NK-92 (cell line): Measurements from ENCODE around the gene CYP2R1.

Experiments used
- DNase-seq: peaks from one replicate; lab custom pipeline; 2025; ENCODE audit not compliant: unreplicated experiment; lab: John Stamatoyannopoulos, UW

Gene CYP2R1

GRCh38 chr11:14892036-14892556 is at the start of gene CYP2R1:
Gene CYP2R1, minus strand, starts transcription at chr11:14892231. Its CDS starts 26 bp downstream, at chr11:14892205.
- peak; percentile 49 for DNase-seq

- DNase-seq, result no peak
These were observed 46.9 kb upstream of the CYP2R1 start for GRCh38 chr11:14938936-14939335.

DNA sequence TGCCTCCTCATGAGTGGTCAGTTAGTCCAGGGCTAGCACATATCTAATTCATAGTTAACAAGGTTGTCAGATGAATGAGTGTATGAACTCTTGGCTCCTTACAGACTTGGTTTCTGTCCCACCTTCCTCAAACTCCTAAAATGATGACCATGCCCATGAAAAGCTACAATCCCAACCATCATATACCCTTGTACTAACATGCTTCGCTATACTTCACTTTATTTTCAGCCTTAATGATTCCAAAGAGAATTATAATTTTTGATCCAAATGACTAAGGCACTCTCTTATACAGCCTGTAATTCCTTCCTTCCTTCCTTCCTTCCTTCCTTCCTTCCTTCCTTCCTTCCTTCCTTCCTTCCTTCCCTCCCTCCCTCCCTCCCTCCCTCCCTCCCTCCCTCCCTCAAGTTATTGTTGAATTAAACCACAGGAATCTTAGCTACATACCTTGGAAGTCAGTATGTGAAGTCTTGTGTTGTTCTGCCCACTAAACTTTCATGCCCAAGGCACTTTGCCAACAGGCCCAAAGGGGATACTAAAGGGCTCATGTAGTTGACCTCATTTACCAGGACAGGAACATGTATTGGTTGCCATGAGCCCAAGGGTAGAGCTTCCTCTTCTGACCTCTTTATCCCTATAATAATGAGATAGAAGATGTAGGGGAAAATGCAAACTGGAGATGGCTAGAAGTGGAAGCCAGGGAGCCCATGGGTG is 42.8 kb upstream of the CYP2R1 start:
- no peak for DNase-seq

- no peak for DNase-seq
These were observed 40.4 kb upstream of the CYP2R1 start for GRCh38 chr11:14932447-14932846.

- DNase-seq, result no peak
These were observed 38.3 kb upstream of the CYP2R1 start for GRCh38 chr11:14930369-14930768.

GRCh38 chr11:14927146-14927545 is 35.1 kb upstream of the CYP2R1 start:
- no peak for DNase-seq

- DNase-seq, result no peak
These were observed 32.3 kb upstream of the CYP2R1 start for GRCh38 chr11:14924318-14924717.

- DNase-seq, result no peak
These were observed 24.4 kb upstream of the CYP2R1 start for GRCh38 chr11:14916403-14916802.

GRCh38 chr11:14914536-14914935 is 22.5 kb upstream of the CYP2R1 start:
- no peak for DNase-seq

GRCh38 chr11:14908214-14908880 is 16.3 kb upstream of the CYP2R1 start:
- DNase-seq, result no peak

- DNase-seq, result peak; percentile 8
These were observed 15.6 kb upstream of the CYP2R1 start for GRCh38 chr11:14907411-14908213.

DNA sequence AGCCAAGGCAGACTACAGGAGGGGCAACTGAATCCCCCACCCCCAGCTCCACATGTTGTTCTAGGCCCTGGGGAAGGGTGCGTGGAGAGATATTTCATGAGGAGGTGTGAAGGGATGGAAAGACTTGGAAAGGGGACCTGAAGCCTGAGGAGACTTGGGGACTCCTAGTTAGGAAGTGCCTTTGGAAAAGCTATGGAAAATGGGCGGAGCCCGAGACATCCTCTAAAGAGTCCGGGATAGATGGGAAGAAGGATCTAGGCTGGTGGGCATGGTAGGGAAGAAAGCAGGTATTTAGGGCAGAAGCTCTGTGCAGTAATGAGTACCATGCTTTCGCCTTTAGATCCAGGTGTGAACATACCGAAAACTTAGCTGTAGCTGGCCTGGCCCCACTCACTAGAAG is 15.0 kb upstream of the CYP2R1 start:
- no peak for DNase-seq

DNA sequence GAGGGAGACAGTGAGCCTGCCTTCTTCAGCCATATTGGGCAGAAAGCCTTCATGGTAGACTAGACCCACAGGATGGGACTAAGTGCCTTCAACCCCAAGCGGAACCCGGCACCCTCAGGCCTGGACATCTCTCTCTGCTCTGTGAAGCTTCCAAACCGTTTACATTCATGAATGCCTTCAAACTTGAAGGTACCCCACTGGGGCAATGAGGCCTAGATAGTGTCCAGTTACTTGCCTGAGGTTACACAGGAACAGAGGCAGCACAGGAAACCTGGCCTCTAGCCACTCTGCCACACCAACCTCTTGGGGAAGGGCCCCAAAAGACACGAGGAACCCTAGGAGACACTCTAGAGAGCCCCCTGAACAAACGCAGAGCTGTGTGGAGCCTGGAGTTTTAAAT is 14.5 kb upstream of the CYP2R1 start:
- DNase-seq, result no peak

DNA sequence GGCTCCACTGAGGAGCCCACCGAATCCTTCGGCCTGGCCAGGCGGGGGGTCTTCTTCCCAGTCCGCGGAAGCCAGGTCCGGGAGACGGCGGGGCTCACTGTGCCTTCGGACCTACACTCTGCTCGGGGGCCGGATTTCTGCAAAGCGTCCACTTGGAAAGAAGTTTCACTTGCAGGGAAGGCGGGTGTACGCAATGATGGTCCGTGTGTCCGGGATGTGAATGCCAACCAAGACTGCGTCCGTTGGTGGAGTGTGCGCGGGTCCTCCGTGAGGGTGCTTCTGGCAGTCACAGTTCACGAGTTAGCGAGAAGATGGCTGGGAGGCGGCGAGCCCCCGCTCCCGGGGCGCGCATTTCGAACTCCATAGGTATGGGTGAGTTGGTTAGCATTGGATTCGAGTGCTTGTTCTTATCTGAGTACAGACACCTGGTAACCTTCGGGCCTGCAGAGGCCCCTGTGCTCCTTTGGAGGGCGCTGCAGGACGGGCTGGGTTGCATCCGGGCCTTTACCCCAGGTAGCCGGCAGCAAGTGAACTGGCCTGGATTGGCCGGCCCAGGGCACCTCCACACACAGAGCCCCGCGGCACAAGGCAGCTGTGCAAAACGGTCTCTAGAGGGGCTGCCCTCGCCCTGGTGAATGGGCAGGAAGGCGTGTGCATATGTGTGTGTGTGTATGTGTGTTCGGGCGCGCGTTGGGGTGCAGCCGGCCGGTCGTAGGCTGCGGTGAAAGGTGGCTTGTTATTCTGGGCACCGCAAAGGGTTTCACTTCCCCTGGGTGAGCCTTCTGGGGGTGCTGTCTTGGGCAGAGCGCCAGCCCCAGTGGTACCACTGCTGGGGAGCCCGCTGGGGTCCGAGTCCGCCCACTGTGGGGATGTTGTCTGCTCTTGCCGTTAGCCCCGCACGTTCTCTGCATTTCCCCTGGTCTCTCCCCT is 13.3 kb upstream of the CYP2R1 start:
- no peak for DNase-seq

- no peak for DNase-seq
These were observed 12.7 kb upstream of the CYP2R1 start for GRCh38 chr11:14904745-14905103.

GRCh38 chr11:14902650-14903350 is 10.8 kb upstream of the CYP2R1 start:
- no peak for DNase-seq

GRCh38 chr11:14898906-14899305 is 6.9 kb upstream of the CYP2R1 start:
- no peak for DNase-seq

GRCh38 chr11:14898355-14898754 is 6.3 kb upstream of the CYP2R1 start:
- no peak for DNase-seq

DNA sequence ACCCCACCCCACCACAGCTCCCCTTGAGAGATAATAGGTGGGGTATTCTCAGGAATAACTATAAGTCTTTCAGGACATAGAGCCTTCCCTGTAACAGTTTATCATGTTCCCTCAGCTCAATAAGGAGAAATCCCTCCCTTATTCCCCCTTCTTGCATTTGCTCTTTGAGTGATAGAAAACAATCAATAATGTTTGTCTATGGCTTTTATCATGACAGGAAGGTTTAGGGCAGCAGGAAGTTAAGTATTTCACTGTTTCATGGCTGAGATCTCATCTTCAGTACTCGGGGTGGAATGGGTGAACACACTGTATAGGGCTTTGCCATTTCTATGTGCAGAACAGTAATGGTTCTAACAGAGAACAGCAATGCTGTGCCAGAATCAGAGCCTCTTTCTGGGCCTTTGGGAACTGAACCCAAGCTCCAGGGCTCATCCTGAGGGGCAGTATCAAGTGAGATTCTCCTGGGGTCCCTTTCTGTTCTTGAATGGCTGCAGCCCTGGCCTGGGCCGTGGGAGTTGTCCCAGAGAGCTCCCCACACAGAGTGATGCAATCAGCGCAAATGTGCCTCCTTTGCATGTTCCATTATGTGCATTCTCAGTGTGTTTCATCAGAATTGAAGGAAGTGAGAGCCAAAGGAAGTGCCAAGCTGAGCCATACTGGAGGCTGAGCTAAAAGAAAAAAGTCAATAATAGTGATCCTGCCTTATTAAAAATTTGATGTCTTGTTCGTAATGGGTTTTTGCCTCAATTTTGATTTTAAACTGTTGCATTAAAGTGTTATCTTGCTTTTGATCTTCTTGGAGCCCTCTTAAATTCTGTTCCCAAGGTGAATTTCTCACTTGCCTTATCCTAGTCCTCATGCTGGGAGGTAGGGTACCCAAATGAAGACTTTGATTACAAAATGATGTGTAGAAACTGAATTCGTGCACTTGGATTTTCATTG is 2.9 kb upstream of the CYP2R1 start:
- DNase-seq, result no peak
